Activated T-cell treated with anti-CD3 and anti-CD28 coated beads, Interleukin-2, amount 50 U/mL, for 24 hours (primary cell): ENCODE data around the gene RAD51B.

Experiments
- DNase-seq: peaks from one replicate; pipeline ENCODE4 v3.0.0-alpha.2; 2020
- H3K27ac Mint-ChIP-seq: 2 replicates; pipeline ENCODE4 v1.8.0; 2020; ENCODE audit warnings: mild to moderate bottlenecking, mixed read lengths
- H3K27me3 Mint-ChIP-seq: 2 replicates; pipeline ENCODE4 v1.8.0; 2020; ENCODE audit warnings: mixed read lengths
- H3K36me3 Mint-ChIP-seq: 2 replicates; pipeline ENCODE4 v1.8.0; 2020; ENCODE audit warnings: low read depth, mixed read lengths
- H3K4me1 Mint-ChIP-seq: 2 replicates; pipeline ENCODE4 v1.8.0; 2020; ENCODE audit warnings: low read depth, mixed read lengths
- H3K4me3 Mint-ChIP-seq: 2 replicates; pipeline ENCODE4 v1.8.0; 2020; ENCODE audit warnings: mild to moderate bottlenecking, moderate library complexity, mixed read lengths
- H3K9me3 Mint-ChIP-seq: 2 replicates; pipeline ENCODE4 v1.8.0; 2020; ENCODE audit warnings: mixed read lengths

The RAD51B gene

GRCh38 chr14:68463299-68463698, 643.7 kb downstream of the RAD51B start:
- Mint-ChIP-seq H3K27me3 (no peaks in the 10 kb centered on the region), H3K4me3 (no peak overlapping the region), H3K9me3 (no peaks in the 10 kb centered on the region), H3K4me1 (peaks cover 10% of the 10 kb centered on the region), H3K27ac (no peak overlapping the region), H3K36me3 (no peaks in the 10 kb centered on the region)
- no peak for DNase-seq

- Mint-ChIP-seq H3K4me1 (peaks cover 15% of the 10 kb centered on the region), H3K9me3 (no peaks in the 10 kb centered on the region), H3K27ac (no peak overlapping the region), H3K36me3 (no peaks in the 10 kb centered on the region), H3K27me3 (no peaks in the 10 kb centered on the region), H3K4me3 (no peak overlapping the region)
- DNase-seq = no peak
Observed at GRCh38 chr14:68463705-68464374, 644.3 kb downstream of the RAD51B start.

GRCh38 chr14:68464711-68465110, 645.1 kb downstream of the RAD51B start:
- H3K4me1 Mint-ChIP-seq = peaks cover 24% of the 10 kb centered on the region
- H3K4me3 Mint-ChIP-seq = no peak overlapping the region
- H3K9me3 Mint-ChIP-seq = no peaks in the 10 kb centered on the region
- H3K27me3 Mint-ChIP-seq = no peaks in the 10 kb centered on the region
- no peak for DNase-seq
- H3K36me3 Mint-ChIP-seq = peaks cover under 1% of the 10 kb centered on the region
- H3K27ac Mint-ChIP-seq = no peak overlapping the region

GRCh38 chr14:68466491-68466977, 647.0 kb downstream of the RAD51B start:
- H3K4me1 Mint-ChIP-seq = peaks cover 40% of the 10 kb centered on the region
- no peaks in the 10 kb centered on the region for H3K9me3 Mint-ChIP-seq
- H3K4me3 Mint-ChIP-seq = no peak overlapping the region
- DNase-seq = no peak
- no peak overlapping the region for H3K27ac Mint-ChIP-seq
- peaks cover 2% of the 10 kb centered on the region for H3K36me3 Mint-ChIP-seq
- no peaks in the 10 kb centered on the region for H3K27me3 Mint-ChIP-seq

- peaks cover 2% of the 10 kb centered on the region for H3K36me3 Mint-ChIP-seq
- H3K27me3 Mint-ChIP-seq = no peaks in the 10 kb centered on the region
- peaks cover 41% of the 10 kb centered on the region for H3K4me1 Mint-ChIP-seq
Observed at GRCh38 chr14:68467425-68467824, 647.8 kb downstream of the RAD51B start.

GRCh38 chr14:68468437-68469207, 649.0 kb downstream of the RAD51B start:
- Mint-ChIP-seq H3K4me1 (peaks cover 41% of the 10 kb centered on the region), H3K4me3 (no peak overlapping the region), H3K36me3 (peaks cover 2% of the 10 kb centered on the region), H3K9me3 (no peaks in the 10 kb centered on the region), H3K27me3 (no peaks in the 10 kb centered on the region), H3K27ac (peak overlapping the region; percentile 73)
- peak; percentile 55 for DNase-seq

More at GRCh38 chr14:68467425-68467824, 647.8 kb downstream of the RAD51B start:
- Mint-ChIP-seq H3K9me3 (no peaks in the 10 kb centered on the region), H3K27ac (no peak overlapping the region), H3K4me3 (no peak overlapping the region)
- DNase-seq = no peak

- Mint-ChIP-seq H3K4me1 (peaks cover 38% of the 10 kb centered on the region), H3K36me3 (peaks cover 2% of the 10 kb centered on the region), H3K27me3 (no peaks in the 10 kb centered on the region), H3K27ac (peak overlapping the region; percentile 73), H3K4me3 (no peak overlapping the region), H3K9me3 (no peaks in the 10 kb centered on the region)
- DNase-seq = no peak
Observed at GRCh38 chr14:68469208-68469713, 649.7 kb downstream of the RAD51B start.

- peaks cover 2% of the 10 kb centered on the region for H3K36me3 Mint-ChIP-seq
- H3K27me3 Mint-ChIP-seq = no peaks in the 10 kb centered on the region
- no peak overlapping the region for H3K4me3 Mint-ChIP-seq
- H3K4me1 Mint-ChIP-seq = peaks cover 35% of the 10 kb centered on the region
- no peak for DNase-seq
- no peaks in the 10 kb centered on the region for H3K9me3 Mint-ChIP-seq
- peak overlapping the region; percentile 11 for H3K27ac Mint-ChIP-seq
Observed at GRCh38 chr14:68470361-68470760, 650.8 kb downstream of the RAD51B start.

GRCh38 chr14:68471029-68471963, 651.7 kb downstream of the RAD51B start:
- no peaks in the 10 kb centered on the region for H3K27me3 Mint-ChIP-seq
- H3K36me3 Mint-ChIP-seq = peaks cover 2% of the 10 kb centered on the region
- H3K27ac Mint-ChIP-seq = no peak overlapping the region
- peaks cover 39% of the 10 kb centered on the region for H3K4me1 Mint-ChIP-seq
- no peak for DNase-seq
- H3K4me3 Mint-ChIP-seq = no peak overlapping the region
- H3K9me3 Mint-ChIP-seq = no peaks in the 10 kb centered on the region

GRCh38 chr14:68471964-68472508, 652.5 kb downstream of the RAD51B start:
- Mint-ChIP-seq H3K27ac (no peak overlapping the region), H3K9me3 (no peaks in the 10 kb centered on the region), H3K4me3 (no peak overlapping the region), H3K36me3 (peaks cover 2% of the 10 kb centered on the region), H3K4me1 (peaks cover 45% of the 10 kb centered on the region), H3K27me3 (no peaks in the 10 kb centered on the region)
- DNase-seq = no peak

GRCh38 chr14:68473069-68473468, 653.5 kb downstream of the RAD51B start:
- peaks cover 46% of the 10 kb centered on the region for H3K4me1 Mint-ChIP-seq
- no peak overlapping the region for H3K4me3 Mint-ChIP-seq
- H3K27me3 Mint-ChIP-seq = no peaks in the 10 kb centered on the region
- DNase-seq = no peak
- H3K9me3 Mint-ChIP-seq = no peaks in the 10 kb centered on the region
- peaks cover 2% of the 10 kb centered on the region for H3K36me3 Mint-ChIP-seq
- H3K27ac Mint-ChIP-seq = no peak overlapping the region

GRCh38 chr14:68473794-68474193, 654.2 kb downstream of the RAD51B start:
- DNase-seq = no peak
- Mint-ChIP-seq H3K4me1 (peaks cover 38% of the 10 kb centered on the region), H3K9me3 (no peaks in the 10 kb centered on the region)

GRCh38 chr14:68474741-68475140, 655.2 kb downstream of the RAD51B start:
- Mint-ChIP-seq H3K36me3 (peaks cover 2% of the 10 kb centered on the region), H3K4me3 (no peak overlapping the region), H3K27me3 (no peaks in the 10 kb centered on the region), H3K9me3 (no peaks in the 10 kb centered on the region), H3K27ac (no peak overlapping the region), H3K4me1 (peaks cover 30% of the 10 kb centered on the region)
- DNase-seq = no peak

More at GRCh38 chr14:68473794-68474193, 654.2 kb downstream of the RAD51B start:
- no peak overlapping the region for H3K4me3 Mint-ChIP-seq
- H3K36me3 Mint-ChIP-seq = peaks cover 2% of the 10 kb centered on the region
- no peak overlapping the region for H3K27ac Mint-ChIP-seq
- no peaks in the 10 kb centered on the region for H3K27me3 Mint-ChIP-seq

- H3K27ac Mint-ChIP-seq = peak overlapping the region; percentile 15
- H3K4me3 Mint-ChIP-seq = no peak overlapping the region
- peaks cover 23% of the 10 kb centered on the region for H3K4me1 Mint-ChIP-seq
- H3K36me3 Mint-ChIP-seq = no peaks in the 10 kb centered on the region
- no peaks in the 10 kb centered on the region for H3K9me3 Mint-ChIP-seq
- no peaks in the 10 kb centered on the region for H3K27me3 Mint-ChIP-seq
- DNase-seq = no peak
Observed at GRCh38 chr14:68475802-68476201, 656.2 kb downstream of the RAD51B start.
